Endothelial cell of umbilical vein (primary cell): Measurements from ENCODE around the gene CFAP141. TPM values are rescaled to one million over a fixed set of nuclear protein-coding genes. Genes with fewer than 3 reads are reported as not detected.

Experiments
- BruUV-seq: library from RNA; stranded (reverse); fragments of 400-500 nt; replicated peaks from 2 replicates; lab custom pipeline; 2021; lab: Mats Ljungman, UMichigan
- CTCF ChIA-PET: fragments of 300-600, 350-600 bp; sonication (Branson Sonifier 250); formaldehyde crosslinking; loops from one replicate; lab custom pipeline; 2021; ENCODE audit warnings: antibody characterized with exemption, inconsistent platforms; lab: Charles Lee
- POLR2A ChIA-PET: fragments of 300-600, 350-600 bp; sonication (Branson Sonifier 250); formaldehyde crosslinking; loops from one replicate; lab custom pipeline; 2021; ENCODE audit warnings: antibody characterized with exemption, inconsistent platforms; lab: Charles Lee
- DNase-seq: peaks from one replicate; pipeline ENCODE4 v3.0.0-alpha.2; 2011; ENCODE audit warnings: low read depth, low spot score
- FAIRE-seq: peaks from 2 replicates; lab custom pipeline; 2011; peaks lifted over from hg19 to GRCh38; lab: Jason Lieb, UNC
- H2AFZ ChIP-seq: 2 replicates; pipeline ENCODE4 v1.6.0; 2012; ENCODE audit warnings: low read depth, low read length, control low read depth, inconsistent platforms
- H3K27ac ChIP-seq: 2 replicates; pipeline ENCODE4 v1.5.1; 2011; ENCODE audit warnings: low read depth, mild to moderate bottlenecking, control low read depth, low read length, moderate library complexity; ENCODE audit not compliant: insufficient read depth
- H3K27me3 ChIP-seq, 2 experiments: 2 replicates each; pipeline versions ENCODE4 v1.6.0 to v1.6.1; 2011; ENCODE audit warnings: low read length in 2 of 2, mixed read lengths in 1 of 2; ENCODE audit not compliant: control insufficient read depth in 2 of 2, insufficient read depth in 2 of 2
- H3K36me3 ChIP-seq, 2 experiments: 2 replicates in 1 of 2; 3 replicates in 1 of 2; pipeline ENCODE4 v1.5.1; 2011; ENCODE audit warnings: low read length in 2 of 2, mild to moderate bottlenecking in 1 of 2, moderate library complexity in 1 of 2; ENCODE audit not compliant: control insufficient read depth in 2 of 2, insufficient read depth in 2 of 2; ENCODE audit errors: extremely low read depth in 1 of 2
- H3K4me1 ChIP-seq: 3 replicates; pipeline ENCODE4 v1.5.1; 2011; ENCODE audit warnings: mild to moderate bottlenecking, low read length; ENCODE audit not compliant: control insufficient read depth, insufficient read depth; ENCODE audit errors: extremely low read depth
- H3K4me2 ChIP-seq: 2 replicates; pipeline ENCODE4 v1.6.1; 2011; ENCODE audit warnings: low read length, control low read depth, mixed read lengths; ENCODE audit not compliant: insufficient read depth
- H3K4me3 ChIP-seq, 3 experiments: fragments of 200-600 bp in 1 of 3; sonication (generic), shearing (Covaris generic) in 1 of 3; replicated peaks in 1 of 3; 2 replicates each; pipeline ENCODE4 v1.5.1; 2011 to 2016; ENCODE audit warnings: control low read depth in 3 of 3, low read length in 3 of 3, mild to moderate bottlenecking in 2 of 3, inconsistent platforms in 1 of 3, low read depth in 1 of 3, moderate library complexity in 1 of 3; ENCODE audit not compliant: insufficient read depth in 1 of 3
- H3K79me2 ChIP-seq: 2 replicates; pipeline ENCODE4 v1.6.0; 2012; ENCODE audit warnings: low read length, inconsistent platforms; ENCODE audit not compliant: control insufficient read depth, insufficient read depth
- H3K9ac ChIP-seq: replicated peaks from 2 replicates; pipeline ENCODE3; 2011; ENCODE audit warnings: low read length, control low read depth; ENCODE audit not compliant: insufficient read depth; ENCODE audit errors: extremely low read depth
- H3K9me1 ChIP-seq: replicated peaks from 3 replicates; pipeline ENCODE4 v1.6.0; 2011; ENCODE audit warnings: mild to moderate bottlenecking, low read length; ENCODE audit not compliant: control insufficient read depth, insufficient read depth; ENCODE audit errors: extremely low read depth
- H3K9me3 ChIP-seq: replicated peaks from 2 replicates; pipeline ENCODE4 v1.5.1; 2012; ENCODE audit warnings: low read length, inconsistent platforms; ENCODE audit not compliant: control insufficient read depth, insufficient read depth
- H4K20me1 ChIP-seq: replicated peaks from 2 replicates; pipeline ENCODE3; 2011; ENCODE audit warnings: mild to moderate bottlenecking, low read length; ENCODE audit not compliant: control insufficient read depth, insufficient read depth; ENCODE audit errors: extremely low read depth
- EZH2 ChIP-seq: IDR thresholded peaks from 2 replicates; pipeline ENCODE4 v1.6.1; 2012; ENCODE audit warnings: borderline replicate concordance, low read depth, mild to moderate bottlenecking, moderate library complexity, low read length, inconsistent platforms; ENCODE audit not compliant: severe bottlenecking
- FOS ChIP-seq: IDR thresholded peaks from 2 replicates; pipeline ENCODE4 v1.6.1; 2011; ENCODE audit warnings: mild to moderate bottlenecking, low read length, moderate library complexity, borderline replicate concordance; ENCODE audit not compliant: insufficient read depth
- GATA2 ChIP-seq: IDR thresholded peaks from 2 replicates; pipeline ENCODE4 v1.7.0; 2011; ENCODE audit warnings: low read depth, mild to moderate bottlenecking, moderate library complexity, mixed read lengths, low read length; ENCODE audit not compliant: insufficient read length, insufficient read depth
- JUN ChIP-seq: IDR thresholded peaks from 2 replicates; pipeline ENCODE4 v1.6.1; 2011; ENCODE audit warnings: borderline replicate concordance, low read depth; ENCODE audit not compliant: insufficient read length, insufficient read depth
- MYC ChIP-seq: IDR thresholded peaks from one replicate; pipeline ENCODE4 v1.6.1; 2011; ENCODE audit warnings: mild to moderate bottlenecking, low read depth, low read length
- POLR2A ChIP-seq: IDR thresholded peaks from 2 replicates; pipeline ENCODE4 v1.6.1; 2012; ENCODE audit warnings: low read depth, mild to moderate bottlenecking, control low read depth, low read length
- POLR2AphosphoS5 ChIP-seq: IDR thresholded peaks from 2 replicates; pipeline ENCODE4 v1.6.1; 2012; ENCODE audit warnings: low read depth, mild to moderate bottlenecking, control low read depth, low read length, moderate library complexity; ENCODE audit not compliant: insufficient read depth
- dilution Hi-C: fragments of 300-500 bp; cut with MboI; formaldehyde crosslinking; loops from one replicate; pipeline ENCODE4 v1.15.0; 2019; ENCODE audit warnings: low sequenced_read_pairs; ENCODE audit not compliant: extremely low pct_ligation_motif_present
- intact Hi-C: fragments of 100-400 bp; cut with micrococcal nuclease; formaldehyde crosslinking; loops from one replicate; pipeline ENCODE4 v1.10.0; 2022
- polyA plus RNA-seq, 4 experiments: library from polyadenylated mRNA; depleted of rRNA in 3 of 4; stranded (reverse) in 3 of 4; unstranded in 1 of 4; fragments of >200 nt; gene quantifications; 2 replicates each; pipeline versions ENCODE4 v1.2.1 to v1.2.3, GENCODE V29; 2011 to 2012; ENCODE audit warnings: missing spikeins in 1 of 4
- total RNA-seq: library from RNA; stranded (reverse); gene quantifications from 2 replicates; pipeline ENCODE4 v1.2.3, GENCODE V29; 2021
- TF ChIP-seq, protein P1 (sequence below), 2 donors: IDR thresholded peaks; 1 replicate in 1 of 2; 2 replicates in 1 of 2; pipeline ENCODE4 v1.5.1; 2011; ENCODE audit warnings: low read length in 2 of 2, mild to moderate bottlenecking in 2 of 2, moderate library complexity in 2 of 2, control low read depth in 1 of 2, inconsistent platforms in 1 of 2, low read depth in 1 of 2; ENCODE audit not compliant: insufficient read depth in 1 of 2; ENCODE audit errors: extremely low read depth in 1 of 2
- TF ChIP-seq, protein P2 (sequence below): IDR thresholded peaks from 2 replicates; pipeline ENCODE4 v1.6.1; 2011; ENCODE audit not compliant: insufficient read depth, insufficient read length

The CFAP141 gene
- total and polyA plus RNA-seq, 2 donors (not counting 3 experiments of a cell fraction or from before 2014, with no cell fraction given), result not detected

DNA sequence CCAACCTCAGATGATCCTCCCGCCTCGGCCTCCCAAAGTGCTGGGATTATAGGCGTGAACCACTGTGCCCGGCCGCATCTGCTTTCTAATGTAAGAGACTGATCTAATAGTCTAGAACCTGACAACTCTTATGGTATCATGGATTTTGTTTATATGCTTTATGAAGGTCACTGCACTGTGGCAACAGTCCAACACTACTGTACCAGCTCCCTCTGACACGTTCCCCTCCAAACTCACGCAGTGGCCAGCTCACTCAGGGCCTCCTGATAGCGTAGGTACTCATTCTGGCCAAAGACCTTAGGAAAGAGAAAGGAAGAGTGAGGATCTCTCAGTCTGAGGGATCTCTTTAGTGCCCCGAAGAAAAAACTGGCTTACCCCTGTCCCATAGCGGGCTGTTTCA is 6.0 kb upstream of the CFAP141 start:
- FAIRE-seq (no peak), DNase-seq (no peak)
- CTCF ChIA-PET, result no interaction called here

More for the DNA sequence above, 6.0 kb upstream of the CFAP141 start:
- Histone ChIP-seq H3K9ac (no peak overlapping the region), H3K27me3 (no peaks in the 10 kb centered on the region), H3K79me2 (peaks cover 11% of the 10 kb centered on the region), H3K4me1 (no peaks in the 10 kb centered on the region), H3K4me3 (no peak overlapping the region), H3K4me2 (no peak overlapping the region), H3K9me3 (no peaks in the 10 kb centered on the region), H4K20me1 (no peaks in the 10 kb centered on the region), H3K27ac (no peak overlapping the region), H3K9me1 (no peaks in the 10 kb centered on the region), H2AFZ (no peak overlapping the region), H3K36me3 (peaks cover 20 to 38% of the 10 kb centered on the region in 2 experiments)
- dilution Hi-C loops (no loop called here), intact Hi-C loops (no loop called here)
- POLR2A ChIA-PET, result no interaction called here
- no TSS peak for BruUV-seq
- no peak for TF ChIP-seq GATA2
- TF ChIP-seq, protein P1, sequence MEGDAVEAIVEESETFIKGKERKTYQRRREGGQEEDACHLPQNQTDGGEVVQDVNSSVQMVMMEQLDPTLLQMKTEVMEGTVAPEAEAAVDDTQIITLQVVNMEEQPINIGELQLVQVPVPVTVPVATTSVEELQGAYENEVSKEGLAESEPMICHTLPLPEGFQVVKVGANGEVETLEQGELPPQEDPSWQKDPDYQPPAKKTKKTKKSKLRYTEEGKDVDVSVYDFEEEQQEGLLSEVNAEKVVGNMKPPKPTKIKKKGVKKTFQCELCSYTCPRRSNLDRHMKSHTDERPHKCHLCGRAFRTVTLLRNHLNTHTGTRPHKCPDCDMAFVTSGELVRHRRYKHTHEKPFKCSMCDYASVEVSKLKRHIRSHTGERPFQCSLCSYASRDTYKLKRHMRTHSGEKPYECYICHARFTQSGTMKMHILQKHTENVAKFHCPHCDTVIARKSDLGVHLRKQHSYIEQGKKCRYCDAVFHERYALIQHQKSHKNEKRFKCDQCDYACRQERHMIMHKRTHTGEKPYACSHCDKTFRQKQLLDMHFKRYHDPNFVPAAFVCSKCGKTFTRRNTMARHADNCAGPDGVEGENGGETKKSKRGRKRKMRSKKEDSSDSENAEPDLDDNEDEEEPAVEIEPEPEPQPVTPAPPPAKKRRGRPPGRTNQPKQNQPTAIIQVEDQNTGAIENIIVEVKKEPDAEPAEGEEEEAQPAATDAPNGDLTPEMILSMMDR (IDR thresholded peaks at IDR 0.05; ENCODE audit: extremely low read depth in 1 of 2, insufficient read depth in 1 of 2, low read depth in 1 of 2, low read length in 2 of 2), result no peak
- TF ChIP-seq MYC, result no peak
- TF ChIP-seq POLR2A, result no peak
- no peak for TF ChIP-seq JUN
- TF ChIP-seq, protein P2, sequence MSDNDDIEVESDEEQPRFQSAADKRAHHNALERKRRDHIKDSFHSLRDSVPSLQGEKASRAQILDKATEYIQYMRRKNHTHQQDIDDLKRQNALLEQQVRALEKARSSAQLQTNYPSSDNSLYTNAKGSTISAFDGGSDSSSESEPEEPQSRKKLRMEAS, result no peak
- no peak for TF ChIP-seq EZH2
- TF ChIP-seq POLR2AphosphoS5, result no peak
- no peak for TF ChIP-seq FOS
